ENCODE measurements around the gene C4orf51.

C4orf51 gene

DNA sequence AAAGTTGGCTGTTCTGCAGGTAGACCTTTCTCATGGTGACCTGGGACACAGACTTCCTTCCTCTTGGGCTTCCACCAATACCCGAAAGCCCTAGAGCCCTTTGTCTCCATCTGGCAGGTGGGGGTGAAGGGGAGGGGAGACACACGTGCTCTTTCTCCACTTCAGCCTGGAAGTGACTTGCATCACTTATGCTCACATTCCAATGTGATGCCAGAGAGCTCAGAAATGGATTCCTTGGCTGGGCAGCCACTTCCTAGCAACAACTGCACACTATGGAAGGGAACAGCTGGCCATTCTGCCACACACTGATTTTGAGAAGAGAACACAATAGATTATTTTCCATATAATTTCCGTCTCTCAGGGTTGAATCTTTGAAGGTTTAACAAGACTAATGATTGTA lies 36.3 kb downstream of the C4orf51 start:
- no peak for DNase-seq

GRCh38 chr4:145716661-145717200 lies 36.8 kb downstream of the C4orf51 start:
- DNase-seq = no peak

DNA sequence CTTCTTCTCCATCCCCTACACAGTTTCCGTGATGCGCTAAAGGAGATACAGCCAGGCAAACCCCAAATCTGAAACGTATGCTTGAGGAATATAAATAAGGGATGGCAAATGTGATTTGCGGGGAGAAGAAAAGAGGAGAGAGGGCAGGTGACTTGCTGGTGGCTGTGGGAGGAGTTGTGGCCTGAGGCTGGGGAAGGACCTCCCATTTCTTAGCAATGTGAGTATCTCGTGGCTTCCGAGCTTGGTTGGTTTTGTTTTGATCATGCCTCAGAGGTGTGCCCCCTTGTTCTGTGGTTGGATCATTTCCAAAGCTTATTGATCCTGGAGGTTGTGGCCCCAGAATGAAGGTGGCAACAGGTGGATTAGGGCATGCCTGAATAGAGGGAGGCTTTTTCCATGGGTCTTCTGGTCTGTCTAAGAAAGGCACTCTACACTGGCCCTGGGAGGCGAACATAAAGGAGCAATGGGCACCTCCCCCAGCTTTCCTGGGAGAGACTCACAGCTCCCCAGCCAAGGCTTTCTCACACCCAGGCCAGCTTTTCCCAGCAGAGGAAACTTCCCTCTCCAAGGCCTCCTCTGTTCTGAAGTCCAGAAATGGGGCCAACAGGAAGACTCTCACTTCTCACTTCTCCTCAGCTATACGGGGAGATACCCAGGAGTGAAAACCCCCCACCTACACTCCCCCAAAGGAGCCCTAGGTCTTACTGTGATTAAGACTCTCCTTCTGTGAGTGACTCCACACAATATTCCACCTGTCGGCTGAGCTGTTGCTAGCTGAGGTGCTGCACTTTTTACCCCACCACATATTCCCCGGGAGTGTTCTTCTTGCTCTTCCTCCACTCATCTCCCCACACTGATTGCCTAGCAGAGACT lies 40.0 kb downstream of the C4orf51 start:
- DNase-seq = peak; percentile 62 to 66

- DNase-seq = peak; percentile 30 to 34
These were observed 40.7 kb downstream of the C4orf51 start for GRCh38 chr4:145720656-145721055.

DNA sequence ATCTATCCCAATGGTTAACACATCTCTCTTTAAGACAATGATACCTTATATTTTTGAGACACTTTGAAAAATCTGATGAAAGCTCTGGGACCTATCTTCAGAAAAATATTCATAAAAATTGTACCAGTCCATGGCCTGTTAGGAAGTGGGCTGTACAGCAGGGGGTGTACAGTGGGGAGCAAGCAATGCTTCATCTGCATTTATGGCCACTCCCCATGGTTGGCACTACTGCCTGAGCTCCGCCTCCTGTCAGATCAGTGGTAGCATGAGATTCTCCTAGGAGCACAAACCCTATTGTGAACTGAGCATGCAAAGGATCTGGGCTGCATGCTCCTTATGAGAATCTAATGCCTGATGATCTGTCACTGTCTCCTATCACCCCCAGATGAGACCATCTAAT lies 42.6 kb downstream of the C4orf51 start:
- no peak for DNase-seq

DNA sequence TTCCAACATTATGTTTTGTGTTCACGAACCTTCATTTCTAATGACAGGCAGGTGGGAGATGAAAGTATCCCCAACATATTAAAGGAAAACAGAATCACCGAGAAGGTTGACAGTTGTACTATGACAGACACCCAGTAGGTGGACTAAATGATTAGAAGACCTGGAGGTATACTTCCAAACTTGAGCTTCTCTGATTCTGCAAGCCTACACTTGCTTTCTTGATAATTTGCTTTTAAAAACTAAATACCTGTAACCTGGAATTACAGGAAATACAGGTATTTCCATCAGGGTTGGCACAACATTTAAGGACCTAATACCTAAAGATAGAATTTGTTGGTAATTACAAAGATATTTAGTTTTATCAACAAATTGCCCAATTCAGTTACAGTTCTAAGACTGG lies 43.4 kb downstream of the C4orf51 start:
- no peak for DNase-seq

- DNase-seq = no peak
These were observed 50.1 kb downstream of the C4orf51 start for GRCh38 chr4:145730026-145730425.

GRCh38 chr4:145731028-145731427 lies 51.1 kb downstream of the C4orf51 start:
- no peak for DNase-seq

- DNase-seq = no peak
These were observed 52.3 kb downstream of the C4orf51 start for GRCh38 chr4:145732001-145732815.

- DNase-seq = peak; percentile 85 to 90
These were observed 53.2 kb downstream of the C4orf51 start for GRCh38 chr4:145732895-145733880.

GRCh38 chr4:145734031-145734430 lies 54.1 kb downstream of the C4orf51 start:
- no peak for DNase-seq

DNA sequence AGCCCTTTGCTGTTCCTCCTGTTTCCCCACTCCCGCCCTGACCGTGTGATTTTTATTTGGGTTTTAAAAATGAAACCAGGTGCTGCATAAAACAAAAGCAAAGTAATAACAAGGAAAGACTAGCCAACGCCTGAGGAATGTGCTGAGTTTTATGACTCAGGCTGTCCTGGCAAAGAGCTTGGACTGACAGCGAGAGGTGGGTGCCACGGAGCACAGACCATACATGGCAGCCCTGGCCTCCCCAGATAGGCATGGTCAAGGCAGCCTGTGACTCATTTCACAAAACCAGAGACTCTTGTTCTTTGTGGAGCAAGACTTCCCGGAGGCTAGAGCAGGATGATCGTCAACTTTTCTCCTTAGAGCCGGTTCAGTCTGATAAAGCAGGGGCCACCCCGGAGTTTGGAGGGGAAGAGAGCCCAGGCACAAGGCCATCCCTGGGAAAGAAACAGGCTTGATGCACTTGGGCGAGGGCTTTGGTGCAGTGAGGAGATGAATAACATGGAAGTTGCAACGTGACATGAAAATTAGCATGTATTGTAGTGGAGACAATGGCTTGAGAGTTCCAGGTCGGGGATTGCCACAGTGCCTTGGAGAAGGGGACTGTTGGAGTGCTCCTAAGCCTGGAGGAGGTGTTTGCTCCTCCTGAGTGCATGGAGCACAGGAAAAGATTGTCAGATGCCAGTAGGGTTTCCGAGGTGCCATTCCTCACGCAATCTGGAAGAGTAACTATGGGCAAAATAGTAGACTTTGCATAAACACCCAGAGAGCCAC lies 54.8 kb downstream of the C4orf51 start:
- peak; percentile 34 to 39 for DNase-seq

DNA sequence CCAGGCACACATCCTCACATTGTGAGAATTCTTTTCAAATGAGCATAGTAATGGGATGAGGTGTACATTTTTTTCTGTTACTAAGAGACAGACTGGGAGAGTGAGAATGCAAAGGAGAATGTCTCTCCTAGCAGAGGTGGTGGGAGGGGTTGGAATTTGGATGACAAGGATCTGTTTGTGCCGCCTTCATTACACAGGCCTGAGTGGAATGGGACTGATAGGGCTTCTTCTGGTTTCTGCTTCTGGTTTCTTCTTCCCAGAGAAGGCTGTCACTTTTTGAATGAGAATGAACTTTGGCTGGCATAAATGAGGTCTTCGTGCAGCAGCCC lies 55.4 kb downstream of the C4orf51 start:
- no peak for DNase-seq

DNA sequence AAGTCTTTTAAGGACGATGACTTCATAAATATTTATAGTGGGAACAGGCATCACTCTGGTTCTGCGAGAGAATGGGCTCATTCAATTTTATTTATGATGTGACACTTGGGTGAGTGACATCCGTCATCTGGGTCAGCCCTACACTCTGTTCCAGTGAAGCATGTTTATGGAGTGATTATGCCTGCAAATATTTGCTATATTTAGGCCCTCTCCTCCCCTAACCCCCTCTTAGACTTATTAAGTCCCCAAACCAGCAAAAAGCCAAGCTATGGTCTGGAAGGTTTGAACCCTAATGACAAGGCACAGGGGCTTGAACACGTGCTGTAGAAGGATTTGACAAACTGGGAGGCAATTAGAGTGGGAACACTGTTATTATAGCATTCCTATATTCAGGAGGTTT lies 55.9 kb downstream of the C4orf51 start:
- DNase-seq = no peak

- DNase-seq = no peak
These were observed 56.4 kb downstream of the C4orf51 start for GRCh38 chr4:145736241-145736831.

- DNase-seq = no peak
These were observed 59.9 kb downstream of the C4orf51 start for GRCh38 chr4:145739845-145740244.

- DNase-seq = no peak
These were observed 60.9 kb downstream of the C4orf51 start for GRCh38 chr4:145740806-145741205.

DNA sequence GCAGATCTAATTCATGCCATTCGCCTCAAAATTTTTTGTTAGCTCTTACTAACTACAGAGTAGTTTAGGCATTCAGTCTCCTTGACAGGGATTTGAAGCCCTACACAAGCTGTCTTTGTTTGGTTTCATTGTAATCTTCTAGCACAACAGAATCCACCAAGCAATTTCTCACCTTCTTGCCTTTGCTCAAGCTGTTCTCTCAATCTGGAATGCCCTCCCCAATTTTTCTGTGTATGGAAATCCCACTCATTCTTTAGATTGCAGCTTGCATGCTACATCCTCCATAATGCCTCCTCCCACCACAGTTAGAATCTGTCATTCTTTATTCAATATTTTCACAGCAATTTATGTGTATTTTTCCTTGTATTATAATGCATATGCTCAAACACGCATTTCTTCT lies 63.7 kb downstream of the C4orf51 start:
- DNase-seq = no peak

- DNase-seq = peak; percentile 44 to 47
These were observed 75.9 kb downstream of the C4orf51 start for GRCh38 chr4:145755802-145756201.

GRCh38 chr4:145756244-145756643 lies 76.3 kb downstream of the C4orf51 start:
- DNase-seq = peak in 1 of 2 experiments; percentile 38

DNA sequence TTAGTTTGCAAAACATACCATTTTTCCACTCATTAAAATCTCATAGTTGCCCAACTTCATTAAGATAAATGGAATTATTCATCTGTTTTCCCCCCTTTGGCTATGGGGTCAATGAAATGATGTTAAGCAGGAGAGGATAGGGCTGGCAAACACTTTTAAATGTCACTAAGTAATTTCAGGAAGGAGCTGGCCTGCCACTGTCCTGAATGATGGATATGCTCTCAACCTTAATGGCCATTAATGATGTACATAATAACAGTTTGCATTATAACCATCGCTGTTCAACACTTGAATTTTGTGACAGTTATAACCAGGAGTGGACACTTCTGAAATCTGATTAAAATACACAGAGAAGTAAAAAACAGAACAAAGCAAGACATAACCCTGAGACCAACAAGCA lies 77.2 kb downstream of the C4orf51 start:
- DNase-seq = no peak

Measured in activated T-cell treated with anti-CD3 and anti-CD28 coated beads, Interleukin-2, amount 50 U/mL, for 48 hours (primary cell).